Endothelial cell (in vitro differentiated cells): ENCODE measurements around the gene NOX1. TPM values are rescaled to one million over a fixed set of nuclear protein-coding genes. Genes with fewer than 3 reads are reported as not detected.
A peak's percentile ranks its signal among the peaks of the same experiment; 100 is the strongest.

ENCODE experiments used
- DNase-seq: peaks from one replicate; pipeline ENCODE4 v3.0.0; 2021; ENCODE audit warnings: low spot score
- H3K27ac Mint-ChIP-seq: one replicate; pipeline ENCODE4 v1.8.0; 2021; ENCODE audit warnings: mixed read lengths, inconsistent platforms; ENCODE audit not compliant: unreplicated experiment
- H3K27me3 Mint-ChIP-seq: one replicate; pipeline ENCODE4 v1.8.0; 2021; ENCODE audit warnings: mild to moderate bottlenecking, moderate library complexity, mixed read lengths, inconsistent platforms; ENCODE audit not compliant: unreplicated experiment
- H3K36me3 Mint-ChIP-seq: one replicate; pipeline ENCODE4 v1.8.0; 2021; ENCODE audit warnings: mild to moderate bottlenecking, low read depth, mixed read lengths, inconsistent platforms; ENCODE audit not compliant: unreplicated experiment
- H3K4me1 Mint-ChIP-seq: one replicate; pipeline ENCODE4 v1.8.0; 2021; ENCODE audit warnings: mild to moderate bottlenecking, mixed read lengths, inconsistent platforms; ENCODE audit not compliant: unreplicated experiment
- H3K4me3 Mint-ChIP-seq: one replicate; pipeline ENCODE4 v1.8.0; 2021; ENCODE audit warnings: mild to moderate bottlenecking, mixed read lengths, inconsistent platforms; ENCODE audit not compliant: unreplicated experiment
- H3K9me3 Mint-ChIP-seq: one replicate; pipeline ENCODE4 v1.8.0; 2021; ENCODE audit warnings: mixed read lengths, inconsistent platforms; ENCODE audit not compliant: unreplicated experiment
- CTCF ChIP-seq: fragments of 200-600 bp; sonication (generic); IDR thresholded peaks from one replicate; pipeline ENCODE4 v1.5.0; 2021; ENCODE audit warnings: antibody characterized with exemption; ENCODE audit not compliant: unreplicated experiment
- total RNA-seq: library from RNA; stranded (reverse); fragmentation: NEBNext Ultra II Directional; extraction: Animal tissue kit (Norgen Biotek cat#: 25700); gene quantifications from one replicate; pipeline ENCODE4 v1.2.1, GENCODE V29; 2021; ENCODE audit not compliant: unreplicated experiment

Gene NOX1
- total RNA-seq, 1 donor from 2014 or later, result not detected

GRCh38 chrX:100904433-100904832, 30.3 kb upstream of the NOX1 start:
- Mint-ChIP-seq H3K4me1 (no peaks in the 10 kb centered on the region), H3K27ac (no peak overlapping the region), H3K4me3 (no peak overlapping the region), H3K9me3 (no peaks in the 10 kb centered on the region), H3K27me3 (no peaks in the 10 kb centered on the region), H3K36me3 (no peaks in the 10 kb centered on the region)
- no peak for TF ChIP-seq CTCF
- DNase-seq, result no peak

- Mint-ChIP-seq H3K9me3 (no peaks in the 10 kb centered on the region), H3K4me3 (no peak overlapping the region), H3K4me1 (no peaks in the 10 kb centered on the region), H3K36me3 (no peaks in the 10 kb centered on the region), H3K27me3 (peaks cover 2% of the 10 kb centered on the region), H3K27ac (no peak overlapping the region)
- no peak for TF ChIP-seq CTCF
- peak; percentile 13 for DNase-seq
Observed at GRCh38 chrX:100895365-100896075, 21.4 kb upstream of the NOX1 start.

GRCh38 chrX:100883654-100884053, 9.5 kb upstream of the NOX1 start:
- H3K27me3 Mint-ChIP-seq, result no peaks in the 10 kb centered on the region
- no peak for TF ChIP-seq CTCF
- no peak overlapping the region for H3K4me3 Mint-ChIP-seq
- no peak for DNase-seq
- no peaks in the 10 kb centered on the region for H3K36me3 Mint-ChIP-seq
- no peak overlapping the region for H3K27ac Mint-ChIP-seq
- no peaks in the 10 kb centered on the region for H3K9me3 Mint-ChIP-seq
- peaks cover 8% of the 10 kb centered on the region for H3K4me1 Mint-ChIP-seq

GRCh38 chrX:100880368-100880767, 6.2 kb upstream of the NOX1 start:
- peaks cover 8% of the 10 kb centered on the region for H3K4me1 Mint-ChIP-seq
- no peak for DNase-seq
- no peak overlapping the region for H3K27ac Mint-ChIP-seq
- no peaks in the 10 kb centered on the region for H3K27me3 Mint-ChIP-seq
- TF ChIP-seq CTCF, result no peak
- no peaks in the 10 kb centered on the region for H3K36me3 Mint-ChIP-seq
- H3K4me3 Mint-ChIP-seq, result no peak overlapping the region
- no peaks in the 10 kb centered on the region for H3K9me3 Mint-ChIP-seq

GRCh38 chrX:100871594-100872560, 2.3 kb downstream of the NOX1 start:
- H3K9me3 Mint-ChIP-seq, result no peaks in the 10 kb centered on the region
- no peak for DNase-seq
- H3K4me3 Mint-ChIP-seq, result no peak overlapping the region
- H3K4me1 Mint-ChIP-seq, result peaks cover 15% of the 10 kb centered on the region
- no peak for TF ChIP-seq CTCF
- H3K27ac Mint-ChIP-seq, result no peak overlapping the region
- no peaks in the 10 kb centered on the region for H3K36me3 Mint-ChIP-seq
- peaks cover 2% of the 10 kb centered on the region for H3K27me3 Mint-ChIP-seq
